Measurements from ENCODE around the gene TNFRSF6B.

Gene TNFRSF6B

GRCh38 chr20:63685269-63686026 lies 11.0 kb upstream of the TNFRSF6B start:
- FAIRE-seq: no peak
- DNase-seq (ENCODE audit: insufficient read length, low spot score): no peak
- TF ChIP-seq POLR2A (IDR thresholded peaks at IDR 0.05; ENCODE audit: low read depth, low read length): no peak

GRCh38 chr20:63686094-63686491 lies 10.4 kb upstream of the TNFRSF6B start:
- no peak for TF ChIP-seq POLR2A (IDR thresholded peaks at IDR 0.05; ENCODE audit: low read depth, low read length)
- no peak for FAIRE-seq

GRCh38 chr20:63686492-63687321 lies 9.7 kb upstream of the TNFRSF6B start:
- FAIRE-seq (no peak), DNase-seq (ENCODE audit: insufficient read length, low spot score) (no peak)
- TF ChIP-seq POLR2A (IDR thresholded peaks at IDR 0.05; ENCODE audit: low read depth, low read length): no peak

More at GRCh38 chr20:63686094-63686491, 10.4 kb upstream of the TNFRSF6B start:
- DNase-seq (ENCODE audit: insufficient read length, low spot score): no peak

- FAIRE-seq: no peak
- no peak for TF ChIP-seq POLR2A (IDR thresholded peaks at IDR 0.05; ENCODE audit: low read depth, low read length)
- no peak for DNase-seq (ENCODE audit: insufficient read length, low spot score)
Observed at GRCh38 chr20:63687419-63688178, 8.9 kb upstream of the TNFRSF6B start.

GRCh38 chr20:63688228-63689045 lies 8.0 kb upstream of the TNFRSF6B start:
- FAIRE-seq: no peak

GRCh38 chr20:63689046-63690002 lies 7.1 kb upstream of the TNFRSF6B start:
- no peak for TF ChIP-seq POLR2A (IDR thresholded peaks at IDR 0.05; ENCODE audit: low read depth, low read length)
- no peak for FAIRE-seq
- no peak for DNase-seq (ENCODE audit: insufficient read length, low spot score)

More at GRCh38 chr20:63688228-63689045, 8.0 kb upstream of the TNFRSF6B start:
- no peak for TF ChIP-seq POLR2A (IDR thresholded peaks at IDR 0.05; ENCODE audit: low read depth, low read length)
- DNase-seq (ENCODE audit: insufficient read length, low spot score): no peak

GRCh38 chr20:63690003-63690897 lies 6.2 kb upstream of the TNFRSF6B start:
- DNase-seq (ENCODE audit: insufficient read length, low spot score) (no peak), FAIRE-seq (no peak)
- TF ChIP-seq POLR2A (IDR thresholded peaks at IDR 0.05; ENCODE audit: low read depth, low read length): no peak

- no peak for TF ChIP-seq POLR2A (IDR thresholded peaks at IDR 0.05; ENCODE audit: low read depth, low read length)
- DNase-seq (ENCODE audit: insufficient read length, low spot score) (peak; percentile 37), FAIRE-seq (no peak)
Observed at GRCh38 chr20:63690898-63691710, 5.3 kb upstream of the TNFRSF6B start.

- FAIRE-seq: no peak
- DNase-seq (ENCODE audit: insufficient read length, low spot score): peak; percentile 23
Observed at GRCh38 chr20:63691711-63692435, 4.6 kb upstream of the TNFRSF6B start.

More at GRCh38 chr20:63691711-63692435, 4.6 kb upstream of the TNFRSF6B start:
- no peak for TF ChIP-seq POLR2A (IDR thresholded peaks at IDR 0.05; ENCODE audit: low read depth, low read length)

All from H54 (cell line).